Stimulated activated CD8-positive, alpha-beta memory T cell treated with anti-CD3 and anti-CD28 coated beads, Interleukin-15, amount 100 ng/mL, for 24 hours (primary cell): Measurements from ENCODE around the gene HMGA1.

ENCODE experiments used
- DNase-seq: peaks from one replicate; pipeline ENCODE4 v3.0.0-alpha.2; 2020; ENCODE audit warnings: low read depth

The HMGA1 gene

DNA sequence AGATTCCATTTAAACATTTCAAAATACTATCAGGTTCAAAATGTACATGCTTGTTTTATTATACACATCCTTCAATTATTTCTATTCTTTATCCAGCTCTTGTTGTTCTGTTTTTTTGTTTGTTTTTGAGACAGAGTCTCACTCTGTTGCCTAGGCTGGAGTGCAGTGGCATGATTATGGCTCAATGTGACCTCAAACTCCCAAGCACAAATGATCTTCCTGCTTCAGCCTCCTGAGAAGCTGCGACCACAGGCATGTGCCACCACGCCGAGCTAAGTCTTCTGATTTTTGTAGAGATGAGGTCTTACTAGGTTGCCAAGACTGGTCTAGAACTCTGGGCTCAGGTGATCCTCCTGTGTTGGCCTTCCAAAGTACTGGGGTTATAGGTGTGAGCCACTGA is 56.3 kb downstream of the HMGA1 start:
- DNase-seq, result no peak

DNA sequence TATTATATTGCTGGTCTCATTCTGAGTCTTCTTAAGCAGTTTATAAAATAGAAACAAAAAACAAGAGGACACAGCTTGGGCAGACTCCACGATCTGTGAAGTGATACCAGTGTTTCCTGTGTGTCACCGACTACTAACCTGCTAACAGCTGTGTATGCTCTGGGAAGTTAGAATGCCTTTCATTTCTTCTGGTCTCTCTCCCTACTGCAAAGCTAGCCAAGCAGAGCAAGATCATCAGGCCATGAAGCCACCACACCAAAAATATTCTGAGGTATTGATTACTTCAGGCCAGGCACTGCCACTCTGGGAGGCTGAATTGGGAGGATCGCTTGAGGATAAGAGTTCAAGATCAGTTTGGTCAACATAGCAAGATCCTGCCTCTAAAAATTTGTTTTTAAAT is 59.0 kb downstream of the HMGA1 start:
- no peak for DNase-seq
